Sciatic nerve (tissue), 1 donor: ENCODE measurements around the gene TMEM156. TPM values are rescaled to one million over a fixed set of nuclear protein-coding genes. Genes with fewer than 3 reads are reported as not detected.

Source experiments
- total RNA-seq: library from RNA; stranded (reverse); fragmentation: NEBNext Ultra II Directional; extraction: Animal tissue kit (Norgen Biotek cat#: 25700); gene quantifications from one replicate; pipeline ENCODE4 v1.2.1, GENCODE V29; 2021
- donor health status: DM: no; HTN: no; CAD: no.

The TMEM156 gene
- total RNA-seq, 1 donor from 2014 or later: 0.62 TPM

Other genes with a start within 250 kb of the TMEM156 start
- gene TLR10, start 249.4 kb downstream of the TMEM156 start, total RNA-seq: 1.6 TPM
- 28.9 TPM for gene TLR1, start 227.6 kb downstream of the TMEM156 start, total RNA-seq
- 8.2 TPM for gene TLR6, start 175.6 kb downstream of the TMEM156 start, total RNA-seq
- gene FAM114A1, start 164.6 kb downstream of the TMEM156 start, total RNA-seq: 92.9 TPM
- 48.2 TPM for gene KLHL5, start 29.8 kb upstream of the TMEM156 start, total RNA-seq
- gene WDR19, start 150.1 kb upstream of the TMEM156 start, total RNA-seq: 70.5 TPM